GM10248 (cell line): ENCODE measurements around the gene MS4A1.

ENCODE experiments used
- CTCF ChIA-PET: fragments of 300-600 bp; sonication (Branson Sonifier 250); formaldehyde crosslinking; extraction: SDS; loops from one replicate; lab custom pipeline; 2021; ENCODE audit warnings: antibody characterized with exemption; lab: Yijun Ruan, JAX
- POLR2A ChIA-PET: fragments of 350-650 bp; sonication (Branson Sonifier 250); formaldehyde crosslinking; extraction: SDS; loops from one replicate; lab custom pipeline; 2020; ENCODE audit warnings: antibody characterized with exemption; lab: Yijun Ruan, JAX
- DNase-seq: peaks from one replicate; pipeline ENCODE4 v3.0.0; 2012; ENCODE audit errors: extremely low spot score
- CTCF ChIP-seq: IDR thresholded peaks from 2 replicates; pipeline ENCODE4 v1.5.1; 2012; ENCODE audit warnings: mild to moderate bottlenecking, low read depth; ENCODE audit errors: extremely low read depth, missing control alignments, control extremely low read depth

Gene MS4A1

GRCh38 chr11:60511393-60511792 lies 55.7 kb downstream of the MS4A1 start:
- DNase-seq = no peak
- TF ChIP-seq CTCF = no peak
- ChIA-PET POLR2A (no interaction called here), CTCF (interaction anchor here (1.0 to 1.1 kb wide), 2 partner anchors 9 to 121 kb away, joined by 3 read pairs; no protein-coding TSS in a partner anchor)

GRCh38 chr11:60512651-60513225 lies 57.1 kb downstream of the MS4A1 start:
- ChIA-PET CTCF (interaction anchor here (1.1 to 1.3 kb wide), 3 partner anchors 15 to 179 kb away, joined by 3 to 4 read pairs (median 3); no protein-coding TSS in a partner anchor), POLR2A (no interaction called here)
- no peak for TF ChIP-seq CTCF
- DNase-seq = no peak

GRCh38 chr11:60513496-60514460 lies 58.1 kb downstream of the MS4A1 start:
- CTCF ChIA-PET = interaction anchor here (1.2 to 1.3 kb wide), 2 partner anchors 14 to 180 kb away, joined by 3 to 4 read pairs; no protein-coding TSS in a partner anchor
- TF ChIP-seq CTCF = no peak
- DNase-seq = no peak

GRCh38 chr11:60515144-60515855 lies 59.7 kb downstream of the MS4A1 start, which contains the start of gene MS4A13:
TSS of gene MS4A13 (plus strand) at chr11:60515392. CDS start at chr11:60518084, 2,692 bp downstream.
- ChIA-PET CTCF (no interaction called here), POLR2A (no interaction called here)
- TF ChIP-seq CTCF = no peak
- DNase-seq = no peak

More at GRCh38 chr11:60513496-60514460, 58.1 kb downstream of the MS4A1 start:
- POLR2A ChIA-PET = interaction anchor here (0.6 kb wide), 1 partner anchor 391 kb away, joined by 5 read pairs; no protein-coding TSS in a partner anchor
